OCI-LY7 (cell line): ENCODE measurements around the gene MEGF6. TPM values are rescaled to one million over a fixed set of nuclear protein-coding genes. Genes with fewer than 3 reads are reported as not detected.

Experiments used
- BruUV-seq: library from RNA; stranded (reverse); fragments of 400-500 nt; replicated peaks from 2 replicates; lab custom pipeline; 2021; lab: Mats Ljungman, UMichigan
- CTCF ChIA-PET: fragments of 300-600 bp; sonication (Branson Sonifier 250); formaldehyde crosslinking; loops from one replicate; lab custom pipeline; 2022; ENCODE audit warnings: antibody characterized with exemption; ENCODE audit not compliant: unreplicated experiment; lab: Charles Lee
- POLR2A ChIA-PET: fragments of 300-600 bp; sonication (Branson Sonifier 250); formaldehyde crosslinking; loops from one replicate; lab custom pipeline; 2022; ENCODE audit warnings: antibody characterized with exemption; lab: Charles Lee
- DNase-seq: peaks from one replicate; pipeline ENCODE4 v3.0.0-alpha.2; 2015; ENCODE audit warnings: low spot score
- H2AFZ ChIP-seq: fragments of 200-600 bp; sonication (generic), shearing (Covaris generic); 2 replicates; pipeline ENCODE4 v1.6.1; 2014; ENCODE audit warnings: mild to moderate bottlenecking, antibody characterized with exemption, low read length, moderate library complexity
- H3K27ac ChIP-seq: fragments of 200-600 bp; sonication (generic); 2 replicates; pipeline ENCODE4 v1.5.1; 2014; ENCODE audit warnings: mixed run types, low read depth, mild to moderate bottlenecking, moderate library complexity, low read length, inconsistent platforms; ENCODE audit not compliant: poor library complexity, severe bottlenecking
- H3K36me3 ChIP-seq: fragments of 200-600 bp; sonication (generic); 2 replicates; pipeline ENCODE4 v1.6.1; 2014; ENCODE audit warnings: mild to moderate bottlenecking, antibody characterized with exemption, low read length, moderate library complexity, mixed read lengths; ENCODE audit not compliant: insufficient read depth
- H3K4me1 ChIP-seq: fragments of 200-600 bp; sonication (generic); 2 replicates; pipeline ENCODE4 v1.5.1; 2014; ENCODE audit warnings: mild to moderate bottlenecking, low read length; ENCODE audit not compliant: insufficient read depth, poor library complexity, severe bottlenecking
- H3K4me2 ChIP-seq: fragments of 200-600 bp; sonication (generic); 2 replicates; pipeline ENCODE4 v1.6.1; 2014; ENCODE audit warnings: mild to moderate bottlenecking, low read length
- H3K4me3 ChIP-seq: fragments of 200-600 bp; sonication (generic); 2 replicates; pipeline ENCODE4 v1.5.1; 2014; ENCODE audit warnings: mild to moderate bottlenecking, low read depth, low read length; ENCODE audit not compliant: poor library complexity, severe bottlenecking
- H3K79me2 ChIP-seq: fragments of 200-600 bp; sonication (generic); 2 replicates; pipeline ENCODE4 v1.6.1; 2016; ENCODE audit warnings: low read depth, mild to moderate bottlenecking, low read length, moderate library complexity, mixed read lengths; ENCODE audit not compliant: insufficient read depth
- H3K9me2 ChIP-seq: fragments of 200-600 bp; sonication (generic); 2 replicates; pipeline ENCODE4 v1.6.1; 2016; ENCODE audit warnings: mild to moderate bottlenecking, low read length, mixed read lengths; ENCODE audit not compliant: insufficient read depth
- H3K9me3 ChIP-seq: fragments of 200-600 bp; sonication (generic); 2 replicates; pipeline ENCODE4 v1.6.1; 2014; ENCODE audit warnings: mild to moderate bottlenecking, mixed run types, low read length, mixed read lengths
- H4K20me1 ChIP-seq: fragments of 200-600 bp; sonication (generic); 2 replicates; pipeline ENCODE4 v1.6.1; 2014; ENCODE audit warnings: mild to moderate bottlenecking, antibody characterized with exemption, low read length, moderate library complexity, mixed read lengths; ENCODE audit not compliant: insufficient read depth
- CTCF ChIP-seq: fragments of 200-600 bp; sonication (generic); conservative IDR thresholded peaks from 2 replicates; pipeline ENCODE4 v1.5.1; 2014; ENCODE audit warnings: mild to moderate bottlenecking, antibody characterized with exemption, low read length, moderate library complexity, mixed read lengths
- EZH2phosphoT487 ChIP-seq: fragments of 200-600 bp; sonication (generic); IDR thresholded peaks from 2 replicates; pipeline ENCODE4 v1.6.1; 2018; ENCODE audit warnings: low read depth, borderline replicate concordance, mild to moderate bottlenecking, mixed run types, antibody characterized with exemption, low read length, moderate library complexity, mixed read lengths
- intact Hi-C: fragments of 100-400 bp; cut with micrococcal nuclease; formaldehyde crosslinking; loops from one replicate; pipeline ENCODE4 v1.10.0; 2022; ENCODE audit not compliant: unreplicated experiment
- total RNA-seq, 2 experiments: library from RNA; depleted of rRNA in 1 of 2; stranded (reverse); fragments of >200 nt in 1 of 2; shearing (Covaris generic) in 1 of 2; gene quantifications; 2 replicates each; pipeline ENCODE4 v1.2.3, GENCODE V29; 2014 to 2022

MEGF6 gene
- total RNA-seq, 2 experiments from 2014 or later: 0.15 to 0.32 TPM

GRCh38 chr1:3590139-3590763 lies 21.1 kb downstream of the MEGF6 start:
- CTCF ChIA-PET: no interaction called here
- H3K4me2 ChIP-seq: no peak overlapping the region
- TF ChIP-seq EZH2phosphoT487: no peak
- no peak for TF ChIP-seq CTCF

GRCh38 chr1:3588395-3588794 lies 22.9 kb downstream of the MEGF6 start:
- peaks cover under 1% of the 10 kb centered on the region for H3K4me1 ChIP-seq
- TF ChIP-seq EZH2phosphoT487: no peak
- TF ChIP-seq CTCF: no peak
- no peak overlapping the region for H2AFZ ChIP-seq
- H3K4me2 ChIP-seq: no peak overlapping the region
- H3K27ac ChIP-seq: no peak overlapping the region
- no peak overlapping the region for H3K4me3 ChIP-seq
- intact Hi-C loops: no loop called here
- BruUV-seq: no TSS peak
- H3K9me3 ChIP-seq: 0 out of 2 replicates have a peak, but pooled peaks cover 2% of the 10 kb centered on the region
- no peaks in the 10 kb centered on the region for H3K79me2 ChIP-seq
- ChIA-PET CTCF (interaction anchor here (0.6 kb wide), 1 partner anchor 36 kb away, joined by 3 read pairs; no protein-coding TSS in a partner anchor), POLR2A (no interaction called here)
- H3K9me2 ChIP-seq: no peaks in the 10 kb centered on the region
- no peaks in the 10 kb centered on the region for H3K36me3 ChIP-seq
- H4K20me1 ChIP-seq: no peaks in the 10 kb centered on the region
- DNase-seq: no peak

More at GRCh38 chr1:3590139-3590763, 21.1 kb downstream of the MEGF6 start:
- POLR2A ChIA-PET: no interaction called here
- Histone ChIP-seq H3K79me2 (no peaks in the 10 kb centered on the region), H3K36me3 (no peaks in the 10 kb centered on the region), H3K27ac (no peak overlapping the region), H4K20me1 (no peaks in the 10 kb centered on the region), H3K9me3 (no peaks in the 10 kb centered on the region), H3K4me3 (no peak overlapping the region), H2AFZ (no peak overlapping the region), H3K4me1 (peaks cover 5% of the 10 kb centered on the region), H3K9me2 (no peaks in the 10 kb centered on the region)
- no peak for DNase-seq
- no TSS peak for BruUV-seq
- intact Hi-C loops: no loop called here
